CD4-positive, alpha-beta T cell (primary cell): ENCODE results near the gene APOL3. TPM values are rescaled to one million over a fixed set of nuclear protein-coding genes. Genes with fewer than 3 reads are reported as not detected.
"Not testable (repeated sequence)": the region's sequence is repeated elsewhere in the genome, so short reads cannot be mapped to it uniquely, and the experiment has no call there.

Source experiments
- ATAC-seq: fragments of 200-7000 bp; cut with Tn5 transposase; one replicate; pipeline ENCODE4 v1.10.0; 2022; ENCODE audit warnings: mild to moderate bottlenecking; ENCODE audit not compliant: poor library complexity
- CTCF ChIA-PET: fragments of 350-600 bp; sonication (Branson Sonifier 250); formaldehyde crosslinking; loops from one replicate; lab custom pipeline; 2021; ENCODE audit warnings: antibody characterized with exemption, inconsistent platforms; lab: Charles Lee
- POLR2A ChIA-PET: fragments of 350-600 bp; sonication (Branson Sonifier 250); formaldehyde crosslinking; loops from one replicate; lab custom pipeline; 2021; ENCODE audit warnings: antibody characterized with exemption, inconsistent platforms; lab: Charles Lee
- DNase-seq, 14 experiments: peaks; one replicate each; pipeline ENCODE4 v3.0.0-alpha.2; 2013 to 2020; ENCODE audit warnings: mixed read lengths in 2 of 14
- H3K27ac ChIP-seq, 2 donors: one replicate each; pipeline versions ENCODE4 v1.5.1 to v1.7.0; 2013; ENCODE audit warnings: low read length in 2 of 2, low read depth in 1 of 2, mild to moderate bottlenecking in 1 of 2
- H3K27me3 ChIP-seq, 2 experiments: 1 replicate in 1 of 2; 2 replicates in 1 of 2; pipeline versions ENCODE4 v1.6.1 to v1.7.0; 2013; ENCODE audit warnings: low read length in 2 of 2, control low read depth in 1 of 2, mild to moderate bottlenecking in 1 of 2, moderate library complexity in 1 of 2; ENCODE audit not compliant: insufficient read depth in 2 of 2, control insufficient read depth in 1 of 2
- H3K36me3 ChIP-seq: one replicate; pipeline ENCODE4 v1.6.1; 2013; ENCODE audit warnings: low read length, control low read depth; ENCODE audit not compliant: insufficient read depth
- H3K4me1 ChIP-seq: one replicate; pipeline ENCODE4 v1.6.1; 2013; ENCODE audit warnings: low read length, control low read depth; ENCODE audit not compliant: insufficient read depth
- H3K4me3 ChIP-seq: one replicate; pipeline ENCODE4 v1.5.1; 2013; ENCODE audit warnings: mild to moderate bottlenecking, low read length, moderate library complexity
- H3K9me3 ChIP-seq, 2 experiments: 1 replicate in 1 of 2; 2 replicates in 1 of 2; pipeline versions ENCODE4 v1.6.1 to v1.7.0; 2013; ENCODE audit warnings: low read length in 2 of 2, mild to moderate bottlenecking in 2 of 2, control low read depth in 1 of 2, moderate library complexity in 1 of 2; ENCODE audit not compliant: control insufficient read depth in 1 of 2, insufficient read depth in 1 of 2
- H3K27ac Mint-ChIP-seq: one replicate; pipeline ENCODE4 v1.8.0; 2020; ENCODE audit warnings: mixed read lengths
- H3K27me3 Mint-ChIP-seq: one replicate; pipeline ENCODE4 v1.8.0; 2021; ENCODE audit warnings: mixed read lengths
- H3K36me3 Mint-ChIP-seq: one replicate; pipeline ENCODE4 v1.8.0; 2021; ENCODE audit warnings: low read depth, mixed read lengths
- H3K4me1 Mint-ChIP-seq: one replicate; pipeline ENCODE4 v1.8.0; 2021; ENCODE audit warnings: low read depth, mixed read lengths
- H3K4me3 Mint-ChIP-seq: one replicate; pipeline ENCODE4 v1.8.0; 2020; ENCODE audit warnings: mild to moderate bottlenecking, mixed read lengths
- H3K9me3 Mint-ChIP-seq: one replicate; pipeline ENCODE4 v1.8.0; 2020; ENCODE audit warnings: mixed read lengths
- intact Hi-C, 2 experiments: fragments of 100-400 bp; cut with DNase I in 1 of 2; cut with micrococcal nuclease in 1 of 2; formaldehyde crosslinking; loops; one replicate each; pipeline versions ENCODE4 v1.15.1 to v1.9.0; 2023 to 2025; cut with DNase I, micrococcal nuclease
- total RNA-seq, 174 experiments: library from RNA in 2 of 174; stranded (reverse) in 2 of 174; gene quantifications; one replicate each; pipeline ENCODE4 v1.2.3 and lab custom pipeline; 2021 to 2026
- TF ChIP-seq, protein P1 (sequence below): fragments of 200-600 bp; IDR thresholded peaks from one replicate; pipeline ENCODE4 v1.8.0; 2022; ENCODE audit warnings: antibody characterized with exemption, mild to moderate bottlenecking

The APOL3 gene
- total RNA-seq, 2 experiments from 2014 or later: 111 to 116 TPM

DNA sequence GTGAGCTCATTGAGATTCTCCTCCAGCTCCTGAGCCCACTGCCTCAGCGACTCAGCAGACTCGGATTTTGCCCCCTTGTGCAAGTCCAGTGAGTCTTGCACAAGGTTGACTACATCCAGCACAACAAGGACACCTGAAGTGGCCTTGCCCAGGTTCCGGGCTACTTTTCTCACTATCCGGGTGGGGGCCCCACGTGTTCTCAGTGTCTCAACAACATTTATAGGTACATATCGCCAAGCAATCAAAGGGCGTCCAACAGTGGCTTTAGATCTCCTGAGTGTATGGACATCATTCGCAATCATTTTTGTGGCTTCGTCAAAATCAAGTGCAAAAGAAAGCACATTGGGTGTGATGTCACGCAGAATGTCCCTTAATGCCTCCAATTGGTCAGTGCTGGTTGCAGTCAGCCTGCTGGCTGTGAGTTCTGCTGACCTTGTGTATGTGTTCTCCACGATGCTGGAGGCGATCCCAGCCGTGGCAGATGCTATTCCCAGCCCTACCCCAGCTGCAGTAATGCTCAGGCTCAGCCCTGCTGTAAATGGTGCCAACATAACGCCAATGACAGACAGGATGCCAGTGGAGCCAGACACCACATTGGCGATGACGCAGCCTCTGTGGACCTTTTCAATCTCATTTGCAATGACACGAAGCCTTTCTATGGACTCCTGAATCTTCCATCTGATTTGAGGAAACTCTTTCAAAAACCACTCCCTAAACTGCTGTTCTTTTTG lies 30.7 kb upstream of the APOL3 start:
- no peak overlapping the region for H3K4me3 ChIP-seq
- ATAC-seq (no peak), DNase-seq (no peak)
- Mint-ChIP-seq H3K27ac (no peak overlapping the region), H3K9me3 (no peaks in the 10 kb centered on the region), H3K4me1 (no peaks in the 10 kb centered on the region), H3K36me3 (no peaks in the 10 kb centered on the region), H3K27me3 (peaks cover 6% of the 10 kb centered on the region), H3K4me3 (no peak overlapping the region)
- no peaks in the 10 kb centered on the region for H3K4me1 ChIP-seq
- H3K27me3 ChIP-seq: peaks cover 0 to 2% of the 10 kb centered on the region in 2 experiments
- ChIA-PET POLR2A (no interaction called here), CTCF (no interaction called here)
- H3K9me3 ChIP-seq: no peaks in the 10 kb centered on the region
- no peak overlapping the region for H3K27ac ChIP-seq
- TF ChIP-seq, protein P1, sequence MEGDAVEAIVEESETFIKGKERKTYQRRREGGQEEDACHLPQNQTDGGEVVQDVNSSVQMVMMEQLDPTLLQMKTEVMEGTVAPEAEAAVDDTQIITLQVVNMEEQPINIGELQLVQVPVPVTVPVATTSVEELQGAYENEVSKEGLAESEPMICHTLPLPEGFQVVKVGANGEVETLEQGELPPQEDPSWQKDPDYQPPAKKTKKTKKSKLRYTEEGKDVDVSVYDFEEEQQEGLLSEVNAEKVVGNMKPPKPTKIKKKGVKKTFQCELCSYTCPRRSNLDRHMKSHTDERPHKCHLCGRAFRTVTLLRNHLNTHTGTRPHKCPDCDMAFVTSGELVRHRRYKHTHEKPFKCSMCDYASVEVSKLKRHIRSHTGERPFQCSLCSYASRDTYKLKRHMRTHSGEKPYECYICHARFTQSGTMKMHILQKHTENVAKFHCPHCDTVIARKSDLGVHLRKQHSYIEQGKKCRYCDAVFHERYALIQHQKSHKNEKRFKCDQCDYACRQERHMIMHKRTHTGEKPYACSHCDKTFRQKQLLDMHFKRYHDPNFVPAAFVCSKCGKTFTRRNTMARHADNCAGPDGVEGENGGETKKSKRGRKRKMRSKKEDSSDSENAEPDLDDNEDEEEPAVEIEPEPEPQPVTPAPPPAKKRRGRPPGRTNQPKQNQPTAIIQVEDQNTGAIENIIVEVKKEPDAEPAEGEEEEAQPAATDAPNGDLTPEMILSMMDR: no peak
- H3K36me3 ChIP-seq: no peaks in the 10 kb centered on the region
- intact Hi-C loops: loop anchor here in 1 of 2 experiments (10.0 kb wide), 1 partner anchor 84 kb away; no protein-coding TSS in a partner anchor

DNA sequence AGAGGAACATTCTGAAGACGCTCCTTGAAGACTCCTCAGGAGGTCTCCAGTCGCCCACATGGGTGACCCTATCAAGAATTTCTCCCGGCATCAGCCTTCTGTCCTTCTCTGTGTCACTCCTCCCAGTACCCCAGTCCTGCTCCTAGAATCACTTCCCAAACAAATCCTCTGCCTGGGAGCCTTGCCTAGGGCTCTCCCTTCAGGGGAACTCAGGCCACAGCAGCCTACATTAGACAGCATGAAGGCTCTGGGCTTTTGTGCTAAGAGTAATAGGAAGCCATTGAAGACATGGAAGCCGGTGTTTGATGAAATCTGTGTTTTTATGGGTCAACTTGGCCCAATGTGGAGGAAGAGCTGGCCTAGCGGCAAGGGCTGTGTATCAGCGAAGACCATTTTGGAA lies 27.3 kb upstream of the APOL3 start:
- H3K36me3 ChIP-seq, H3K27ac Mint-ChIP-seq, intact Hi-C loops, ATAC-seq, H3K27ac ChIP-seq, H3K4me3 ChIP-seq, H3K9me3 ChIP-seq, DNase-seq, H3K9me3 Mint-ChIP-seq, H3K4me1 ChIP-seq, CTCF ChIA-PET, H3K27me3 Mint-ChIP-seq, POLR2A ChIA-PET, H3K27me3 ChIP-seq, H3K4me1 Mint-ChIP-seq, H3K4me3 Mint-ChIP-seq, H3K36me3 Mint-ChIP-seq: not testable (repeated sequence)

DNA sequence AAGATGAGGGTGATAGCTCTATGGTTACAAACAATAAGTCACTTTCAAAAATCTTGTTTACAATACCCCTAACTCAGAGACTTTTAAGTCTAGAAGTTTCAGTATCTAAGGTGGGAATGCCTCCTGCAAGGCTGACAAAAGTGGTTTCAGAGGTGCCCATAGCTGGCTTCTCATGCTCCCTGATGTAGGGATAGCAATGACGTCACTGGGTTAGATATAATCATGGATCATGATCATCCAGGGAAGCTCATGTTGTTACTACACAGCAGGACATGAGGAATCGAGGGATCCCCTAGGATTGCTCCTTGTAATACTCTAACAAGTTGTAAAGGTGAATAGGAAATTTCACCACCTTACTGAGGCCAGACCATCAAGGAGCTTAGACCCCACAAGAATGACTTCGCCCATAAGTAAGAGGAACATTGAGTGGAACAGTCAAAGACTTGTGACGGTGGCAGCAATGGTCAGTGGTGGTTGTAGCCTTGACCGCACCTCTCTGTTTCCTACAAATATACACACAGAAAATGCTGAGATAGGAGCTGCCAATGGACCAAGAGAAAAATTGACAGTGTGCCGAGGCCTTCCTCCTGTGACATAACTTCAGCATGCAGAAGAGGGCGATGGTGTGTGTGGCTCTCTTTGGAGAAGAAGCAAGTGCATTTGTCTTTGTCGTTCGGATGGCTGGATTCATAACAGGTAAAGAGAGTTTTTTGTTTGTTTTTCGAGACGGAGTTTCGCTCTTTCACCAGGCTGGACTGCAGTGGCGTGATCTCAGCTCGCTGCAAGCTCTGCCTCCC lies 25.5 kb upstream of the APOL3 start:
- POLR2A ChIA-PET: interaction anchor here (0.6 kb wide), 1 partner anchor 128 kb away, joined by 4 read pairs; no protein-coding TSS in a partner anchor
- CTCF ChIA-PET: interaction anchor here (0.9 kb wide), 1 partner anchor 28 kb away, joined by 4 read pairs; no protein-coding TSS in a partner anchor
- TF ChIP-seq, protein P1: no peak
- Histone ChIP-seq H3K4me1 (no peaks in the 10 kb centered on the region), H3K4me3 (no peak overlapping the region), H3K36me3 (no peaks in the 10 kb centered on the region), H3K9me3 (no peaks in the 10 kb centered on the region), H3K27ac (no peak overlapping the region), H3K27me3 (peaks cover 0 to 4% of the 10 kb centered on the region in 2 experiments)
- Mint-ChIP-seq H3K27me3 (no peaks in the 10 kb centered on the region), H3K36me3 (no peaks in the 10 kb centered on the region), H3K9me3 (no peaks in the 10 kb centered on the region), H3K27ac (no peak overlapping the region), H3K4me1 (no peaks in the 10 kb centered on the region), H3K4me3 (no peak overlapping the region)
- DNase-seq (no peak), ATAC-seq (no peak)
- intact Hi-C loops: no loop called here
